H1 (cell line): ENCODE data around the gene LIN54. TPM values are rescaled to one million over a fixed set of nuclear protein-coding genes. Genes with fewer than 3 reads are reported as not detected.

Source experiments
- POLR2AphosphoS5 ChIP-seq: IDR thresholded peaks from 2 replicates; pipeline ENCODE4 v1.6.1; 2011; ENCODE audit warnings: low read depth, low read length
- TCF12 ChIP-seq: IDR thresholded peaks from 2 replicates; pipeline ENCODE4 v1.6.1; 2011; ENCODE audit warnings: low read depth, mild to moderate bottlenecking, low read length
- polyA plus RNA-seq, 7 experiments: library from polyadenylated mRNA; depleted of rRNA in 3 of 7; stranded (reverse) in 5 of 7; unstranded in 2 of 7; fragments of >200 nt in 5 of 7; fragments of 200-250 nt in 2 of 7; gene quantifications; 1 replicate in 5 of 7; 2 replicates in 1 of 7; 4 replicates in 1 of 7; pipeline versions ENCODE4 v1.2.1 to v1.2.3, GENCODE V29; 2011 to 2013; ENCODE audit warnings: missing spikeins in 2 of 7, mixed read lengths in 2 of 7
- total RNA-seq: library from RNA; stranded (reverse); fragmentation: NEBNext Ultra II Directional; extraction: Animal tissue kit (Norgen Biotek cat#: 25700); gene quantifications from 2 replicates; pipeline ENCODE4 v1.2.1, GENCODE V29; 2021
- TF ChIP-seq, protein P1 (sequence below): IDR thresholded peaks from 2 replicates; pipeline ENCODE4 v1.6.1; 2012; ENCODE audit warnings: low read length, inconsistent platforms

LIN54 gene
- total and polyA plus RNA-seq, 2 of the 8 experiments (the other 6 are each of a cell fraction or from before 2014, with no cell fraction given) = 5.7 to 11.1 TPM

DNA sequence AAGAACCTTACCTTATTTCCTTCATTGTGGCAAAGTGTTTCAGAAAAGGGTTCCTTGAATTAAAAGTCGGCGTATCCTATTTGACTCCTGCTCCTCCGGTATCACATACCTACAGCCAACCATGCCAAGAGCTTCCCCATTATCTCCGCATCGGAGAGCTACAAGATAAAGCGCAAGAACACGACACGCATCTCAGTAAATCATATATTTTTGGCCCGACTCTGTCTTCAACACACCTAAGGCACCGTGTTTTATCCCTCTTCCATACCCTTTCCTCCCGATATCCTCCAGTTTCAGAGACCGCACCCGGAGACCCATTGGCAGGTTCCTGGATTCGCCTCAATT lies 110.6 kb downstream of the LIN54 start (continued):
- TF ChIP-seq POLR2AphosphoS5 (no peak), TCF12 (no peak)
- TF ChIP-seq, protein P1, sequence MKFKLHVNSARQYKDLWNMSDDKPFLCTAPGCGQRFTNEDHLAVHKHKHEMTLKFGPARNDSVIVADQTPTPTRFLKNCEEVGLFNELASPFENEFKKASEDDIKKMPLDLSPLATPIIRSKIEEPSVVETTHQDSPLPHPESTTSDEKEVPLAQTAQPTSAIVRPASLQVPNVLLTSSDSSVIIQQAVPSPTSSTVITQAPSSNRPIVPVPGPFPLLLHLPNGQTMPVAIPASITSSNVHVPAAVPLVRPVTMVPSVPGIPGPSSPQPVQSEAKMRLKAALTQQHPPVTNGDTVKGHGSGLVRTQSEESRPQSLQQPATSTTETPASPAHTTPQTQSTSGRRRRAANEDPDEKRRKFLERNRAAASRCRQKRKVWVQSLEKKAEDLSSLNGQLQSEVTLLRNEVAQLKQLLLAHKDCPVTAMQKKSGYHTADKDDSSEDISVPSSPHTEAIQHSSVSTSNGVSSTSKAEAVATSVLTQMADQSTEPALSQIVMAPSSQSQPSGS = no peak
- TF ChIP-seq, all 59 proteins: peak for 3
